H9 (cell line): ENCODE measurements around the gene NFATC4. TPM values are rescaled to one million over a fixed set of nuclear protein-coding genes. Genes with fewer than 3 reads are reported as not detected.

Source experiments
- DNase-seq: peaks from one replicate; pipeline ENCODE4 v3.0.0-alpha.2; 2017
- H2AFZ ChIP-seq: one replicate; pipeline ENCODE4 v1.6.1; 2013; ENCODE audit warnings: mild to moderate bottlenecking, low read length, control low read depth, moderate library complexity
- H2AK5ac ChIP-seq: 2 replicates; pipeline ENCODE4 v1.6.1; 2013; ENCODE audit warnings: low read length, control low read depth, mixed read lengths; ENCODE audit not compliant: insufficient read length
- H2BK120ac ChIP-seq: one replicate; pipeline ENCODE4 v1.6.1; 2013; ENCODE audit warnings: low read depth, mild to moderate bottlenecking, low read length, control low read depth, inconsistent platforms; ENCODE audit not compliant: poor library complexity, severe bottlenecking
- H2BK12ac ChIP-seq: 2 replicates; pipeline ENCODE4 v1.6.1; 2013; ENCODE audit warnings: low read length, control low read depth, mixed read lengths, low read depth; ENCODE audit not compliant: insufficient read length
- H2BK15ac ChIP-seq: 2 replicates; pipeline ENCODE4 v1.6.1; 2013; ENCODE audit warnings: low read depth, low read length, control low read depth
- H2BK20ac ChIP-seq: one replicate; pipeline ENCODE4 v1.6.1; 2013; ENCODE audit warnings: low read depth, mild to moderate bottlenecking, low read length, control low read depth, inconsistent platforms; ENCODE audit not compliant: poor library complexity, severe bottlenecking
- H2BK5ac ChIP-seq: 2 replicates; pipeline ENCODE4 v1.6.1; 2013; ENCODE audit warnings: low read length, control low read depth, mixed read lengths; ENCODE audit not compliant: insufficient read length
- H3K14ac ChIP-seq: 2 replicates; pipeline ENCODE4 v1.6.1; 2013; ENCODE audit warnings: low read length, control low read depth; ENCODE audit not compliant: insufficient read depth
- H3K18ac ChIP-seq: 2 replicates; pipeline ENCODE4 v1.6.1; 2013; ENCODE audit warnings: low read depth, mild to moderate bottlenecking, mixed read lengths, low read length, control low read depth; ENCODE audit not compliant: insufficient read length
- H3K23ac ChIP-seq: 2 replicates; pipeline ENCODE4 v1.6.1; 2013; ENCODE audit warnings: low read length, control low read depth, mixed read lengths, low read depth; ENCODE audit not compliant: insufficient read length
- H3K23me2 ChIP-seq: 2 replicates; pipeline ENCODE4 v1.6.1; 2013; ENCODE audit warnings: low read depth, mild to moderate bottlenecking, mixed read lengths, low read length, control low read depth; ENCODE audit not compliant: insufficient read length, poor library complexity, severe bottlenecking
- H3K27ac ChIP-seq: 2 replicates; pipeline ENCODE4 v1.5.1; 2013; ENCODE audit warnings: low read length, control low read depth, mixed read lengths, low read depth; ENCODE audit not compliant: insufficient read length
- H3K27me3 ChIP-seq: 2 replicates; pipeline ENCODE4 v1.6.1; 2013; ENCODE audit warnings: low read length, control low read depth, inconsistent platforms; ENCODE audit not compliant: insufficient read depth
- H3K4ac ChIP-seq: 2 replicates; pipeline ENCODE4 v1.6.1; 2013; ENCODE audit warnings: low read depth, mild to moderate bottlenecking, control low read depth, inconsistent platforms, low read length, moderate library complexity
- H3K4me1 ChIP-seq: 2 replicates; pipeline ENCODE4 v1.6.1; 2013; ENCODE audit warnings: low read length, control low read depth, inconsistent platforms; ENCODE audit not compliant: insufficient read depth
- H3K4me2 ChIP-seq: 2 replicates; pipeline ENCODE4 v1.6.1; 2013; ENCODE audit warnings: low read length, control low read depth, mixed read lengths; ENCODE audit not compliant: insufficient read length, insufficient read depth
- H3K56ac ChIP-seq: 2 replicates; pipeline ENCODE4 v1.6.1; 2013; ENCODE audit warnings: low read depth, mild to moderate bottlenecking, mixed read lengths, low read length, control low read depth; ENCODE audit not compliant: insufficient read length
- H3K79me1 ChIP-seq: 2 replicates; pipeline ENCODE4 v1.6.1; 2013; ENCODE audit warnings: low read depth, mild to moderate bottlenecking, moderate library complexity, low read length, control low read depth, inconsistent platforms; ENCODE audit not compliant: insufficient read depth, poor library complexity, severe bottlenecking
- H3K79me2 ChIP-seq: 2 replicates; pipeline ENCODE4 v1.6.1; 2013; ENCODE audit warnings: low read length, control low read depth, inconsistent platforms; ENCODE audit not compliant: insufficient read depth
- H3K9ac ChIP-seq: 2 replicates; pipeline ENCODE4 v1.6.1; 2013; ENCODE audit warnings: low read length, control low read depth, mixed read lengths; ENCODE audit not compliant: insufficient read length; ENCODE audit errors: extremely low read depth
- H3K9me3 ChIP-seq: one replicate; pipeline ENCODE4 v1.6.1; 2013; ENCODE audit warnings: low read depth, low read length, inconsistent platforms; ENCODE audit not compliant: control insufficient read depth
- H3T11ph ChIP-seq: one replicate; pipeline ENCODE4 v1.6.1; 2013; ENCODE audit warnings: mild to moderate bottlenecking, low read length, control low read depth, inconsistent platforms
- H4K20me1 ChIP-seq: one replicate; pipeline ENCODE4 v1.6.1; 2013; ENCODE audit not compliant: control insufficient read depth, insufficient read length, insufficient read depth
- H4K5ac ChIP-seq: 2 replicates; pipeline ENCODE4 v1.6.1; 2013; ENCODE audit warnings: low read depth, mild to moderate bottlenecking, mixed read lengths, low read length, control low read depth; ENCODE audit not compliant: insufficient read length
- H4K8ac ChIP-seq: replicated peaks from 2 replicates; pipeline ENCODE4 v1.6.1; 2013; ENCODE audit warnings: low read length, control low read depth, mixed read lengths, low read depth; ENCODE audit not compliant: insufficient read length
- H4K91ac ChIP-seq: 2 replicates; pipeline ENCODE4 v1.6.1; 2013; ENCODE audit warnings: low read depth, mild to moderate bottlenecking, moderate library complexity, mixed read lengths, low read length, control low read depth; ENCODE audit not compliant: insufficient read length
- H3K27ac Mint-ChIP-seq, 3 experiments: 2 replicates in 2 of 3; 3 replicates in 1 of 3; pipeline ENCODE4 v1.8.0; 2020 to 2021; ENCODE audit warnings: mixed read lengths in 3 of 3, mild to moderate bottlenecking in 1 of 3, moderate library complexity in 1 of 3
- H3K27me3 Mint-ChIP-seq: 2 replicates; pipeline ENCODE4 v1.8.0; 2021; ENCODE audit warnings: low read depth, mild to moderate bottlenecking, moderate library complexity, mixed read lengths
- H3K36me3 Mint-ChIP-seq, 3 experiments: 2 replicates in 2 of 3; 3 replicates in 1 of 3; pipeline ENCODE4 v1.8.0; 2020 to 2021; ENCODE audit warnings: low read depth in 3 of 3, mixed read lengths in 3 of 3; ENCODE audit not compliant: insufficient read depth in 1 of 3
- H3K4me1 Mint-ChIP-seq, 2 experiments: 2 replicates each; pipeline ENCODE4 v1.8.0; 2020; ENCODE audit warnings: mixed read lengths in 2 of 2
- H3K4me3 Mint-ChIP-seq, 2 experiments: 2 replicates in 1 of 2; 3 replicates in 1 of 2; pipeline ENCODE4 v1.8.0; 2020 to 2021; ENCODE audit warnings: mild to moderate bottlenecking in 2 of 2, mixed read lengths in 2 of 2, moderate library complexity in 1 of 2
- H3K9me3 Mint-ChIP-seq, 2 experiments: 2 replicates in 1 of 2; 3 replicates in 1 of 2; pipeline ENCODE4 v1.8.0; 2020; ENCODE audit warnings: mild to moderate bottlenecking in 2 of 2, mixed read lengths in 2 of 2, moderate library complexity in 1 of 2
- WGBS: extraction: QIAGEN DNeasy Blood & Tissue Kit; methylation state at CpG from one replicate; pipeline ENCODE4 v1.1.7; 2013; ENCODE audit warnings: missing lambda C conversion rate, low lambda C conversion rate, mixed read lengths; ENCODE audit not compliant: insufficient read length; ENCODE audit errors: extremely low coverage; 5-methylcytosine and 5-hydroxymethylcytosine counted together
- total RNA-seq: library from RNA; stranded (reverse); gene quantifications from 2 replicates; pipeline ENCODE4 v1.2.1, GENCODE V29; 2021
- TF ChIP-seq, protein P1 (sequence below): fragments of 200-600 bp; sonication (generic); conservative IDR thresholded peaks from 3 replicates; pipeline ENCODE4 v1.8.0; 2021; ENCODE audit warnings: antibody characterized with exemption, mild to moderate bottlenecking

Gene NFATC4
- total RNA-seq, 1 experiment from 2014 or later, result 46.4 TPM

DNA sequence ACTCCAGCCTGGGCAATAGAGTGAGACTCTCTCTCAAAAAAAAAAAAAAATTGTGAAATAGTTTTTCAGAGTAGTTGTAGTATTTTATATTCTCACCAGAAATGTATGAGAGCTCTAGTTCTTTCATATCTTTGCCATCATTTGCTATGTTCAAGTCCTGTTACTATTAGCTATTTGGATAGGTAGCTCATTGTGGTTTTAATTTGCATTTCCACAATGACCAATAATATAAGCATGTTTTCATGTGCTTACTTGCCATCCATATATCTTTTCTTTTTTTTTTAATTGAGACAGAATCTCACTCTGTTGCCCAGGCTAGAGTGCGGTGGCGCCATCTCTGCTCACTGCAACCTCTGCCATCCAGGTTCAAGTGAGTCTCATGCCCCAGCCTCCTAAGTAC is 19.8 kb upstream of the NFATC4 start:
- no peak for DNase-seq
- Histone ChIP-seq H4K20me1 (no peaks in the 10 kb centered on the region), H4K91ac (no peak overlapping the region), H3K9me3 (no peaks in the 10 kb centered on the region), H2AK5ac (no peak overlapping the region), H3K23ac (no peak overlapping the region), H4K5ac (no peak overlapping the region), H2BK20ac (no peak overlapping the region), H2BK15ac (no peak overlapping the region), H3K9ac (no peak overlapping the region), H2AFZ (no peak overlapping the region), H3T11ph (no peak overlapping the region), H3K79me2 (no peaks in the 10 kb centered on the region), H3K23me2 (no peaks in the 10 kb centered on the region), H3K56ac (no peak overlapping the region), H2BK12ac (no peak overlapping the region), H3K79me1 (no peaks in the 10 kb centered on the region), H4K8ac (no peak overlapping the region), H2BK120ac (no peak overlapping the region), H3K27me3 (no peaks in the 10 kb centered on the region; the same call in 1 of the 2 replicates), H3K4me2 (no peak overlapping the region), H3K14ac (no peak overlapping the region), H2BK5ac (no peak overlapping the region), H3K27ac (no peak overlapping the region), H3K4me1 (no peaks in the 10 kb centered on the region), H3K4ac (no peak overlapping the region), H3K18ac (no peak overlapping the region)
- WGBS, result no CpG with 5 or more reads among the region's 2 CpGs
- Mint-ChIP-seq H3K9me3 (no peaks in the 10 kb centered on the region), H3K27ac (no peak overlapping the region), H3K27me3 (peaks cover 86% of the 10 kb centered on the region), H3K4me3 (no peak overlapping the region), H3K4me1 (peaks cover 0 to 6% of the 10 kb centered on the region in 2 experiments; a peak in 2 of 4 replicates), H3K36me3 (no peaks in the 10 kb centered on the region)
- TF ChIP-seq, protein P1, sequence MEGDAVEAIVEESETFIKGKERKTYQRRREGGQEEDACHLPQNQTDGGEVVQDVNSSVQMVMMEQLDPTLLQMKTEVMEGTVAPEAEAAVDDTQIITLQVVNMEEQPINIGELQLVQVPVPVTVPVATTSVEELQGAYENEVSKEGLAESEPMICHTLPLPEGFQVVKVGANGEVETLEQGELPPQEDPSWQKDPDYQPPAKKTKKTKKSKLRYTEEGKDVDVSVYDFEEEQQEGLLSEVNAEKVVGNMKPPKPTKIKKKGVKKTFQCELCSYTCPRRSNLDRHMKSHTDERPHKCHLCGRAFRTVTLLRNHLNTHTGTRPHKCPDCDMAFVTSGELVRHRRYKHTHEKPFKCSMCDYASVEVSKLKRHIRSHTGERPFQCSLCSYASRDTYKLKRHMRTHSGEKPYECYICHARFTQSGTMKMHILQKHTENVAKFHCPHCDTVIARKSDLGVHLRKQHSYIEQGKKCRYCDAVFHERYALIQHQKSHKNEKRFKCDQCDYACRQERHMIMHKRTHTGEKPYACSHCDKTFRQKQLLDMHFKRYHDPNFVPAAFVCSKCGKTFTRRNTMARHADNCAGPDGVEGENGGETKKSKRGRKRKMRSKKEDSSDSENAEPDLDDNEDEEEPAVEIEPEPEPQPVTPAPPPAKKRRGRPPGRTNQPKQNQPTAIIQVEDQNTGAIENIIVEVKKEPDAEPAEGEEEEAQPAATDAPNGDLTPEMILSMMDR, result no peak
